PC-9 (cell line): Measurements from ENCODE around the gene ATP2B2. TPM values are rescaled to one million over a fixed set of nuclear protein-coding genes. Genes with fewer than 3 reads are reported as not detected.

Experiments used
- BruUV-seq: library from RNA; stranded (reverse); fragments of 400-500 nt; replicated peaks from 2 replicates; lab custom pipeline; 2021; lab: Mats Ljungman, UMichigan
- CTCF ChIA-PET: fragments of 300-600 bp; sonication (Branson Sonifier 250); formaldehyde crosslinking; loops from one replicate; lab custom pipeline; 2022; ENCODE audit warnings: antibody characterized with exemption; lab: Charles Lee
- POLR2A ChIA-PET: fragments of 300-600 bp; sonication (Branson Sonifier 250); formaldehyde crosslinking; loops from one replicate; lab custom pipeline; 2022; ENCODE audit warnings: antibody characterized with exemption; ENCODE audit not compliant: unreplicated experiment; lab: Charles Lee
- DNase-seq, 2 experiments: peaks; one replicate each; pipeline versions ENCODE4 v3.0.0 to v3.0.0-alpha.2; 2015 to 2022; ENCODE audit warnings: mixed read lengths in 1 of 2
- H2AFZ ChIP-seq: fragments of 200-600 bp; sonication (generic); 2 replicates; pipeline ENCODE4 v1.8.1; 2017; ENCODE audit warnings: antibody characterized with exemption
- H3F3A ChIP-seq: fragments of 200-600 bp; sonication (generic); 2 replicates; pipeline ENCODE4 v1.8.1; 2017; ENCODE audit warnings: antibody characterized with exemption, mild to moderate bottlenecking, low read depth; ENCODE audit not compliant: insufficient read depth
- H3K27ac ChIP-seq: fragments of 200-600 bp; sonication (generic); 2 replicates; pipeline ENCODE4 v1.6.1; 2016; ENCODE audit warnings: mixed run types
- H3K27me3 ChIP-seq: fragments of 200-600 bp; sonication (generic); 2 replicates; pipeline ENCODE4 v1.6.1; 2016; ENCODE audit warnings: low read depth, mixed run types; ENCODE audit not compliant: insufficient read depth
- H3K36me3 ChIP-seq: fragments of 200-600 bp; sonication (generic); 2 replicates; pipeline ENCODE4 v1.6.1; 2016; ENCODE audit warnings: low read depth, mixed run types
- H3K4me1 ChIP-seq: fragments of 200-600 bp; sonication (generic); replicated peaks from 2 replicates; pipeline ENCODE4 v1.6.1; 2016; ENCODE audit warnings: mixed run types; ENCODE audit not compliant: insufficient read depth
- H3K4me2 ChIP-seq: fragments of 200-600 bp; sonication (generic); 2 replicates; pipeline ENCODE4 v1.6.1; 2017; ENCODE audit warnings: mixed run types
- H3K4me3 ChIP-seq: fragments of 200-600 bp; sonication (generic); 2 replicates; pipeline ENCODE4 v1.6.1; 2016; ENCODE audit warnings: mixed run types
- H3K79me2 ChIP-seq: fragments of 200-600 bp; sonication (generic); 2 replicates; pipeline ENCODE4 v1.6.1; 2017; ENCODE audit warnings: low read depth, mixed run types
- H3K9me2 ChIP-seq: fragments of 200-600 bp; sonication (generic); 2 replicates; pipeline ENCODE4 v1.8.1; 2017; ENCODE audit warnings: mild to moderate bottlenecking; ENCODE audit not compliant: insufficient read depth
- H3K9me3 ChIP-seq: fragments of 200-600 bp; sonication (generic); 2 replicates; pipeline ENCODE4 v1.8.1; 2016; ENCODE audit warnings: low read depth; ENCODE audit not compliant: insufficient read depth
- H4K20me1 ChIP-seq: fragments of 200-600 bp; sonication (generic); 2 replicates; pipeline ENCODE4 v1.8.1; 2017; ENCODE audit not compliant: insufficient read depth
- CTCF ChIP-seq: fragments of 200-600 bp; sonication (generic); conservative IDR thresholded peaks from 2 replicates; pipeline ENCODE4 v1.6.1; 2017; ENCODE audit warnings: mixed run types, antibody characterized with exemption, mild to moderate bottlenecking, moderate library complexity
- EZH2 ChIP-seq: fragments of 200-600 bp; sonication (generic); IDR thresholded peaks from 2 replicates; pipeline ENCODE4 v1.8.0; 2017; ENCODE audit warnings: antibody characterized with exemption, low read depth
- intact Hi-C: fragments of 100-400 bp; cut with micrococcal nuclease; formaldehyde crosslinking; loops from one replicate; pipeline ENCODE4 v1.10.0; 2022; ENCODE audit not compliant: unreplicated experiment
- total RNA-seq: library from RNA; stranded (reverse); gene quantifications from 2 replicates; pipeline ENCODE4 v1.2.3, GENCODE V29; 2021

The ATP2B2 gene
- total RNA-seq, 1 experiment from 2014 or later, result not detected

- H2AFZ ChIP-seq, result no peak overlapping the region
- H4K20me1 ChIP-seq, result no peaks in the 10 kb centered on the region
- H3K4me1 ChIP-seq, result no peaks in the 10 kb centered on the region
- TF ChIP-seq CTCF (no peak), EZH2 (no peak)
- H3K9me2 ChIP-seq, result no peaks in the 10 kb centered on the region
- no TSS peak for BruUV-seq
- CTCF ChIA-PET, result no interaction called here
- peaks cover 98% of the 10 kb centered on the region for H3K27me3 ChIP-seq
- intact Hi-C loops, result no loop called here
- H3K9me3 ChIP-seq, result no peaks in the 10 kb centered on the region
- H3K4me2 ChIP-seq, result no peak overlapping the region
- no peaks in the 10 kb centered on the region for H3K79me2 ChIP-seq
- H3F3A ChIP-seq, result no peaks in the 10 kb centered on the region
- POLR2A ChIA-PET, result no interaction called here
- no peak overlapping the region for H3K27ac ChIP-seq
- H3K36me3 ChIP-seq, result no peaks in the 10 kb centered on the region
- H3K4me3 ChIP-seq, result no peak overlapping the region
- no peak for DNase-seq
Observed at GRCh38 chr3:10349801-10350200, 155.6 kb downstream of the ATP2B2 start.

GRCh38 chr3:10348404-10348721 lies 157.0 kb downstream of the ATP2B2 start:
- DNase-seq, result no peak
- no peaks in the 10 kb centered on the region for H3F3A ChIP-seq
- intact Hi-C loops, result no loop called here
- H3K4me1 ChIP-seq, result no peaks in the 10 kb centered on the region
- no peak for TF ChIP-seq EZH2
- no peak for TF ChIP-seq CTCF
- no peak overlapping the region for H3K4me3 ChIP-seq
- POLR2A ChIA-PET, result no interaction called here
- no peaks in the 10 kb centered on the region for H3K9me2 ChIP-seq
- CTCF ChIA-PET, result no interaction called here
- H4K20me1 ChIP-seq, result peaks cover 4% of the 10 kb centered on the region; the same call in 1 of the 2 replicates
- no TSS peak for BruUV-seq
- peaks cover 96% of the 10 kb centered on the region for H3K27me3 ChIP-seq
- H3K79me2 ChIP-seq, result no peaks in the 10 kb centered on the region
- H3K9me3 ChIP-seq, result no peaks in the 10 kb centered on the region
- no peak overlapping the region for H2AFZ ChIP-seq
- H3K27ac ChIP-seq, result no peak overlapping the region
- H3K36me3 ChIP-seq, result no peaks in the 10 kb centered on the region
- no peak overlapping the region for H3K4me2 ChIP-seq

GRCh38 chr3:10347648-10348403 lies 157.6 kb downstream of the ATP2B2 start:
- POLR2A ChIA-PET, result no interaction called here
- Histone ChIP-seq H3K27ac (no peak overlapping the region), H3K27me3 (peaks cover 94% of the 10 kb centered on the region), H3K4me3 (no peak overlapping the region), H3F3A (no peaks in the 10 kb centered on the region), H3K36me3 (no peaks in the 10 kb centered on the region), H3K9me3 (no peaks in the 10 kb centered on the region), H3K9me2 (no peaks in the 10 kb centered on the region), H3K79me2 (no peaks in the 10 kb centered on the region), H3K4me1 (no peaks in the 10 kb centered on the region), H3K4me2 (no peak overlapping the region), H2AFZ (no peak overlapping the region), H4K20me1 (peaks cover 4% of the 10 kb centered on the region; the same call in 1 of the 2 replicates)
- DNase-seq, result no peak
- intact Hi-C loops, result no loop called here
- BruUV-seq, result no TSS peak
- no peak for TF ChIP-seq CTCF
- TF ChIP-seq EZH2, result no peak
- CTCF ChIA-PET, result no interaction called here
